Measurements from ENCODE around the gene ARHGEF16. TPM values are rescaled to one million over a fixed set of nuclear protein-coding genes. Genes with fewer than 3 reads are reported as not detected.

Gene ARHGEF16
- total and polyA plus RNA-seq, 2 donors from 2014 or later, result 15.5 to 39.3 TPM

GRCh38 chr1:3426956-3427535 lies 27.4 kb upstream of the ARHGEF16 start:
- DNase-seq (peak in 1 of 5 donors; percentile 41), FAIRE-seq (no peak)
- intact Hi-C loops (cut with DNase I), result loop anchor here (10.0 kb wide), 1 partner anchor 412 kb away; no protein-coding TSS in a partner anchor
- H3K4me1 ChIP-seq (ENCODE audit: control insufficient read depth in 2 of 3, insufficient read depth in 2 of 3, low read depth in 1 of 3, low read length in 3 of 3), result peaks cover 1 to 10% (median 4%) of the 10 kb centered on the region in 3 donors
- H3K4me3 ChIP-seq (ENCODE audit: low read length in 3 of 3), result no peak overlapping the region
- H3K9me3 ChIP-seq (ENCODE audit: control insufficient read depth in 2 of 3, insufficient read depth in 1 of 3, low read length in 3 of 3), result no peaks in the 10 kb centered on the region
- H3K9ac ChIP-seq (ENCODE audit: low read length in 3 of 3), result no peak overlapping the region
- no peak overlapping the region for H3K27ac ChIP-seq (ENCODE audit: low read depth in 2 of 2, low read length in 2 of 2)
- TF ChIP-seq CTCF (IDR thresholded peaks at IDR 0.05; ENCODE audit: borderline replicate concordance, extremely low read depth, insufficient read depth), result no peak
- peaks cover 2% of the 10 kb centered on the region for H3K27me3 ChIP-seq (ENCODE audit: control insufficient read depth, insufficient read depth, low read length)
- peaks cover 0 to 8% (median 2%) of the 10 kb centered on the region in 3 donors for H3K36me3 ChIP-seq (ENCODE audit: control insufficient read depth in 2 of 3, insufficient read depth in 3 of 3, low read length in 3 of 3)

- H3K27ac ChIP-seq (ENCODE audit: low read depth in 2 of 2, low read length in 2 of 2), result no peak overlapping the region
- no peak for FAIRE-seq
- H3K4me3 ChIP-seq (ENCODE audit: low read length in 3 of 3), result no peak overlapping the region
- TF ChIP-seq CTCF (IDR thresholded peaks at IDR 0.05; ENCODE audit: borderline replicate concordance, extremely low read depth, insufficient read depth), result no peak
- DNase-seq, result peak in 1 of 5 donors; percentile 56
- peaks cover 0 to 3% (median 3%) of the 10 kb centered on the region in 3 donors for H3K4me1 ChIP-seq (ENCODE audit: control insufficient read depth in 2 of 3, insufficient read depth in 2 of 3, low read depth in 1 of 3, low read length in 3 of 3)
- H3K36me3 ChIP-seq (ENCODE audit: control insufficient read depth in 2 of 3, insufficient read depth in 3 of 3, low read length in 3 of 3), result peaks cover 0 to 8% (median 2%) of the 10 kb centered on the region in 3 donors
- no peaks in the 10 kb centered on the region for H3K9me3 ChIP-seq (ENCODE audit: control insufficient read depth in 2 of 3, insufficient read depth in 1 of 3, low read length in 3 of 3)
- H3K9ac ChIP-seq (ENCODE audit: low read length in 3 of 3), result no peak overlapping the region
- no peaks in the 10 kb centered on the region for H3K27me3 ChIP-seq (ENCODE audit: control insufficient read depth, insufficient read depth, low read length)
- intact Hi-C loops (cut with DNase I), result loop anchor here (10.0 kb wide), 1 partner anchor 413 kb away; no protein-coding TSS in a partner anchor
These were observed 26.5 kb upstream of the ARHGEF16 start for GRCh38 chr1:3427711-3428704.

- Histone ChIP-seq H3K36me3 (ENCODE audit: control insufficient read depth in 2 of 3, insufficient read depth in 3 of 3, low read length in 3 of 3) (peaks cover 0 to 8% (median 2%) of the 10 kb centered on the region in 3 donors), H3K9me3 (ENCODE audit: control insufficient read depth in 2 of 3, insufficient read depth in 1 of 3, low read length in 3 of 3) (no peaks in the 10 kb centered on the region), H3K27ac (ENCODE audit: low read depth in 2 of 2, low read length in 2 of 2) (no peak overlapping the region), H3K27me3 (ENCODE audit: control insufficient read depth, insufficient read depth, low read length) (no peaks in the 10 kb centered on the region), H3K9ac (ENCODE audit: low read length in 3 of 3) (no peak overlapping the region), H3K4me3 (ENCODE audit: low read length in 3 of 3) (no peak overlapping the region), H3K4me1 (ENCODE audit: control insufficient read depth in 2 of 3, insufficient read depth in 2 of 3, low read depth in 1 of 3, low read length in 3 of 3) (peaks cover 0 to 3% (median 0%) of the 10 kb centered on the region in 3 donors)
- FAIRE-seq (no peak), DNase-seq (peak in 1 of 5 donors; percentile 40)
- intact Hi-C loops (cut with DNase I), result loop anchor here (10.0 kb wide), 1 partner anchor 414 kb away; no protein-coding TSS in a partner anchor
- no peak for TF ChIP-seq CTCF (IDR thresholded peaks at IDR 0.05; ENCODE audit: borderline replicate concordance, extremely low read depth, insufficient read depth)
These were observed 25.6 kb upstream of the ARHGEF16 start for GRCh38 chr1:3428899-3429298.
